ENCODE measurements around the gene KCNG1.

- peak in 5 of 7 experiments; percentile 22 to 80 (median 69) for TF ChIP-seq CTCF (IDR thresholded peaks at IDR 0.05)
- no peak for TF ChIP-seq POLR2A (IDR thresholded peaks at IDR 0.05)
Measured at GRCh38 chr20:50980851-50981713, 41.8 kb downstream of the KCNG1 start.

All from stomach (tissue), 4 donors.